22Rv1 (cell line): ENCODE data around the gene KIAA1671.

Experiments
- ZFX ChIP-seq: fragments of 450-650 bp; IDR thresholded peaks from 2 replicates; pipeline ENCODE4 v1.6.1; 2017; ENCODE audit warnings: antibody characterized with exemption, borderline replicate concordance
- TF ChIP-seq, protein P1 (sequence below): fragments of 450-650 bp; IDR thresholded peaks from 2 replicates; pipeline ENCODE4 v1.5.1; 2017; ENCODE audit warnings: mild to moderate bottlenecking

DNA sequence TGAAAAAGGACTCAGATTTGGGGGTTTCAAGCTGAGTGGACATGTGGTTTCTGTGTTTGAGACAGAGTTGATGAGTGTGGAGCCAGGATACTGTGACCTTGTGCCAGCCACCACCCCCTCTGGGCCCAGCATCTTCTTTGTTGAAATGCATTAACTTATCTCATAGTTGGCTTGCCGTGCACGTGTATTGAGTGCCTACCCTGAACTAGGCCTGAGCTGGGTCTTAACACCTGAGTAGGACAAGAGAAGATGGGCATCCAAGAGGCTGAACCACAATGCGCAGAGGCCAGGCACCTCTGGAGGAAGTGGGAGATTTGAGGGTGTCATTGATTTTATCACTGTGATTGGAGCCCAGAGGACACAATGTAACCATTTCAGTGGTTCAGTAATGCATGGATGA lies 129.6 kb downstream of the KIAA1671 start:
- TF ChIP-seq, protein P1, sequence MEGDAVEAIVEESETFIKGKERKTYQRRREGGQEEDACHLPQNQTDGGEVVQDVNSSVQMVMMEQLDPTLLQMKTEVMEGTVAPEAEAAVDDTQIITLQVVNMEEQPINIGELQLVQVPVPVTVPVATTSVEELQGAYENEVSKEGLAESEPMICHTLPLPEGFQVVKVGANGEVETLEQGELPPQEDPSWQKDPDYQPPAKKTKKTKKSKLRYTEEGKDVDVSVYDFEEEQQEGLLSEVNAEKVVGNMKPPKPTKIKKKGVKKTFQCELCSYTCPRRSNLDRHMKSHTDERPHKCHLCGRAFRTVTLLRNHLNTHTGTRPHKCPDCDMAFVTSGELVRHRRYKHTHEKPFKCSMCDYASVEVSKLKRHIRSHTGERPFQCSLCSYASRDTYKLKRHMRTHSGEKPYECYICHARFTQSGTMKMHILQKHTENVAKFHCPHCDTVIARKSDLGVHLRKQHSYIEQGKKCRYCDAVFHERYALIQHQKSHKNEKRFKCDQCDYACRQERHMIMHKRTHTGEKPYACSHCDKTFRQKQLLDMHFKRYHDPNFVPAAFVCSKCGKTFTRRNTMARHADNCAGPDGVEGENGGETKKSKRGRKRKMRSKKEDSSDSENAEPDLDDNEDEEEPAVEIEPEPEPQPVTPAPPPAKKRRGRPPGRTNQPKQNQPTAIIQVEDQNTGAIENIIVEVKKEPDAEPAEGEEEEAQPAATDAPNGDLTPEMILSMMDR = no peak
- no peak for TF ChIP-seq ZFX
